Measurements from ENCODE around the gene TXNIP.

The TXNIP gene

GRCh38 chr1:145985129-145985501 is 11.3 kb downstream of the TXNIP start:
- ChIA-PET POLR2A (interaction anchor here (1.4 kb wide), 1 partner anchor 11 kb away, joined by 3 read pairs; no protein-coding TSS in a partner anchor), CTCF (interaction anchor here (0.7 to 24.4 kb wide), 2 partner anchors 9 to 27 kb away, joined by 3 to 787 read pairs; partner anchors contain the start of gene HJV)
- no peak for DNase-seq (ENCODE audit: low read depth, low spot score)
- TF ChIP-seq CTCF (IDR thresholded peaks at IDR 0.05; ENCODE audit: insufficient read depth, low read length, missing control alignments): no peak
- H3K4me3 ChIP-seq (ENCODE audit: low read depth, low read length): no peak overlapping the region

- ChIA-PET CTCF (interaction anchor here (0.6 to 24.4 kb wide), 3 partner anchors 12 to 48 kb away, joined by 3 to 787 read pairs (median 4); partner anchors contain the start of genes HJV and TXNIP), POLR2A (interaction anchor here (0.9 kb wide), 1 partner anchor 12 kb away, joined by 3 read pairs; the partner anchor contains the start of gene TXNIP)
- DNase-seq (ENCODE audit: low read depth, low spot score): no peak
- H3K4me3 ChIP-seq (ENCODE audit: low read depth, low read length): no peak overlapping the region
- TF ChIP-seq CTCF (IDR thresholded peaks at IDR 0.05; ENCODE audit: insufficient read depth, low read length, missing control alignments): no peak
Measured at GRCh38 chr1:145983960-145984830, 12.2 kb downstream of the TXNIP start.

GRCh38 chr1:145983206-145983675 is 13.1 kb downstream of the TXNIP start:
- no peak for TF ChIP-seq CTCF (IDR thresholded peaks at IDR 0.05; ENCODE audit: insufficient read depth, low read length, missing control alignments)
- no peak for DNase-seq (ENCODE audit: low read depth, low spot score)
- CTCF ChIA-PET: interaction anchor here (0.7 to 24.4 kb wide), 3 partner anchors 28 to 92 kb away, joined by 3 to 787 read pairs (median 5); partner anchors contain the start of gene HJV

GRCh38 chr1:145982010-145982723 is 14.2 kb downstream of the TXNIP start:
- CTCF ChIA-PET: interaction anchor here (0.7 to 24.4 kb wide), 3 partner anchors 29 to 90 kb away, joined by 3 to 787 read pairs (median 5); partner anchors contain the start of gene HJV
- DNase-seq (ENCODE audit: low read depth, low spot score): no peak
- TF ChIP-seq CTCF (IDR thresholded peaks at IDR 0.05; ENCODE audit: insufficient read depth, low read length, missing control alignments): no peak
- H3K4me3 ChIP-seq (ENCODE audit: low read depth, low read length): no peak overlapping the region
- POLR2A ChIA-PET: no interaction called here

More at GRCh38 chr1:145983206-145983675, 13.1 kb downstream of the TXNIP start:
- POLR2A ChIA-PET: no interaction called here
- H3K4me3 ChIP-seq (ENCODE audit: low read depth, low read length): no peak overlapping the region

GRCh38 chr1:145980457-145980994 is 15.9 kb downstream of the TXNIP start:
- CTCF ChIA-PET: interaction anchor here (0.9 to 24.4 kb wide), 9 partner anchors 12 to 135 kb away, joined by 3 to 787 read pairs (median 7); partner anchors contain the start of genes ANKRD34A, HJV, NUDT17 and PIAS3
- TF ChIP-seq CTCF (IDR thresholded peaks at IDR 0.05; ENCODE audit: insufficient read depth, low read length, missing control alignments): no peak
- no peak overlapping the region for H3K4me3 ChIP-seq (ENCODE audit: low read depth, low read length)
- POLR2A ChIA-PET: interaction anchor here (1.0 to 2.0 kb wide), 4 partner anchors 8 to 23 kb away, joined by 3 to 9 read pairs (median 4); partner anchors contain the start of gene LIX1L
- no peak for DNase-seq (ENCODE audit: low read depth, low spot score)
